HT-29 (cell line): ENCODE results near the gene TTC28. TPM values are rescaled to one million over a fixed set of nuclear protein-coding genes. Genes with fewer than 3 reads are reported as not detected.

ENCODE experiments used
- DNase-seq: peaks from one replicate; pipeline ENCODE4 v3.0.0-alpha.2; 2015; ENCODE audit warnings: low spot score
- total RNA-seq: library from RNA; depleted of rRNA; stranded (reverse); fragments of >200 nt; shearing (Covaris generic); gene quantifications from 2 replicates; pipeline ENCODE4 v1.2.3, GENCODE V29; 2014

The TTC28 gene
- total RNA-seq, 1 experiment from 2014 or later: not detected

DNA sequence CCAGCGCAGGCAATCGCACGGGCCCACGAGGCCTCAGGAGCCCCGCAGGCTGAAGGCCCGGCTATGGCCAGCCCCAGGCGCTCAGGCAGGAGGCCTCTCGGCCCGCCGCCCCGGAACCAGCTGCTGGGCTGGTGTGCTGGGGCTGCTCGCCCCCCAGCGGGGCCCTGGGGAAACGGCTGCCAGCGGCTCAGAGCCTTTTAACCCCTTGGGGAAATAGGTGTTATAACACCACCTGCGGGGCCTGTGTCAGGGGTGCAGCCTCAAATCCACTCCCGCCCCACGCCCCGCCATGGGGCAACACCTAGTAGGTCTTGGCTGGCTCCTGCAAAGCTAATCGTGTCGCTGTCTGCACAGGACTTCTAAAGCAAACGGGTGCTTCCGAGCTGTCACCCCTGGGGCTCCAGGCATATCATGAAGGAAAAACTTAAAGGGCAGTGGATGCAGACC lies 237.4 kb downstream of the TTC28 start:
- DNase-seq: peak; percentile 73

DNA sequence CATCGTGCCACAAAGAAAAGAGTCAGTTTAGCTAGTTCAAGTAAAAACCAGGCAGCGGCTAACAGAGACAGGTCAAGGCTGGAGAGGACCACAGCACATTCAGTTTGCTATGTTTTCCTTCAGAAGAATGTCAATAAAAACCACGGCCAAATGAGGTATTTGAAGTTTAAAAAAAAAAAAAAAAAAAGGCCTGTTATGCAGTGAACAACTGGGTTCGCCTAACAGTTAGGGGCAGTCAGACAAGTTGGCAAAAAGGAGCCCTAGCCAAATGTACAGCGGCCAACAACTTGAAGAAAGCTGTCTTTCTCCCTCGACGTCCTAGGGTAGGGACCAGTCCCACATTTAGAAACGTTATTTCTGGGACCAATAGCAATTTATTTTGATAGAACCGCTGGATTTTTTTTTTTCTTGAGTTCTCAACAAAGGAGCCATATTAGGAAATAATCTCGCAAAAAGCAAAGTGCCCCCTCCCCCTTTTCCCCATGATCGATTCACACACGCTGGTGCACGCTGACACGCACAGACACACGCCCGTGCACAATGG lies 237.8 kb downstream of the TTC28 start:
- DNase-seq: no peak

DNA sequence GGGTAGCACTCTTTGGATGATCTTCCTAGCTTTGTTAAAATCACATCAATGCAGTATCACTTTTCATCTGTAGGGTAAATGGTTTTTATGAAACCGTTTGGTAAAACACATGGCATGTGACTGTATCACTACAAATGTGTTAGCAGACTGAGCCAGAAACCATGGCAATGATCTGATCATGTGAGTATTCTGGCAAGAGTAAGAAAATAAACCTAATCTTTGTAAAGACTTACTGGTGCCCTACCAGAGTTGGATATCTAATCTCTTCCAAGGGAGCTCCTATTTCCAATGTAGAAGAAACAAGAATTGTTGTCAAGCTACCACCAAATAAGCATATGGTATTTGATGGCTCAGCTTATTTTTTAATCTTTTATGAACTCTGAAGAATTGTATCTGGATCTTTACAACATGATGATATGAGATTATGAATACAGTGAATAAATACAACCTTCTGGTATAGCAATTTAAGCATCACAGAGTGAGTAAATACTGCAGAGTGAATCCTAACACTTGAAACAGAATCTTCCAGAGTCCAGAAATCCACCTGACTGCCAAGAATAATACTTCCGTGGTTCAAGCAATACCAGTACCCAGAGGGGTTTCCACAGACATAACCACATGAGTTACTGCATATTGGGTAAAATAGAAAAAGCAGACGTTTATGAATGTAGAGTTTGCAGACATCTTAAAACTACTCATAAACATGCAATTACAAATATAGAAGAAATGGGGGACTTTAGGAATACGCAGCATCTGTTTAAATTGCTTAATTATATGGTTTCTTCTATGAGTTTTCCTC lies 238.8 kb downstream of the TTC28 start:
- DNase-seq: no peak

DNA sequence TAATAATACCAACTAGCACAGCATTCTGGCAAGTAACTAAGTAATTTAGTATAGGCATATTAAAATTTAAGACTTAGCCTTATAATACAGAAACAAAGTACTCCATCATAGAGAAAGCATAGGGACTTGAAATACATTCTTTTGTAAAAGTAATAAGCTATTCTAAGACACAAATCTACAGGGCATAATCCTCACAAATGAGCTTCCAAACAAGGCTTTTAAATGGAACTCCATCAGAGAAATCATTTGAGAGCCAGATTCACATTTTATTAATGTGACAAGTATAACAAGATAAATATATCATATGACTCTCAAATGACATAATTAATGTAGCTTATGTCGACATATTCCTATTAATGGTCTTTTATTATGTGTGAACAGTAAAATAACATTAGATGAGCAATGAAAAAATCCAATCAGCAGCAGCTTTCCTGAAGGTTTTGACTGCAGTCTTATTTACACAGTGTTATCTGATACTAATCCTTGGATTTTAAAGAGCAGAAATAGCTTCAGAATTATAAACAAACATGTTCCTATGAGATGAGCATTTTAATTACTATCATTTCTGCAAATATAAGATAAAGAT lies 241.4 kb downstream of the TTC28 start:
- DNase-seq: no peak

DNA sequence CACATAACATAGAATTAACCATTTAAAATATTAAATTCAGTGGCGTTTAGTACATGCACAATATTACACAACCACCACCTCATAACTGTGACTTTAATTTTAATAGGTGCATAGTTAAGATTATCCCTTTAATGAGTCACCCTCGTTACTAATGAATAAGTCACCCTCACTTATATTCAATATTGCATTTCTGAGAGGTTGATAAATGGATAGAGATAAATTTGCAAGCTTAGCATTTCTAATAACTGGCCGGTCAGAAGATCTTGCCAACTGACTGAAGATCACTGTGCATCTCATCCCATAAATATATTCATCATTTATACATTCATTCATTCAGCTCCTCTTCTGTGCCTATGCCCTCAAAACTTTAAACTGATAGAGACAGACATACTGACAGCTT lies 243.7 kb downstream of the TTC28 start:
- DNase-seq: no peak

DNA sequence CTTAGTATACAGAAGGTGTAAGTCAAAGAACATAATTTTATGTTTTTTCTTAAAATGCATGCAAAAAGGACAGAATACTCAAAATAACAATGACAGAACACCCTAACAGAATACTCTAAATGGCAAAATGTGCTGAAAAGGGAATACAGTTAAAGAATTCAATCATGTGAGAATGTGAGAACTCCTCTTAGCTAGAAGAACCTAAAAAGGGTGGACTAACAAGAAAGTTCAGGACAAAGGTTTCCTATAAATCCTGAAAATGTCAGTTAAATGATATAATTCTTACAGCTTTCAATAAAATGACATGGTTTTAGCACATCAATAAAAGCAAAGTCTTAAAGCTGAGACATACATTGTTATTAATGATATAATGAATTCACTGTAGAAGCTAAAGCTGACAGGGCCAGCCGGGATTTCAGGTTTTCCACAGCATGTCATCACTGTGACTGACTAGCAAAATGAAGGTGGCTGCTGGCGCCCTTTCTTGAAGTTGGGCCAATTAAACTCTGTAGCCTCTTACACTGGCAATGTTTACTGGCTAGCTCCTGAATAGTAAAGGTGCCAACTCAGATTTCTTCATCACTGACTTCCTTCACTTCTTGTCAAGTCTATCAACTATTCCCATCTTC lies 244.4 kb downstream of the TTC28 start:
- no peak for DNase-seq

DNA sequence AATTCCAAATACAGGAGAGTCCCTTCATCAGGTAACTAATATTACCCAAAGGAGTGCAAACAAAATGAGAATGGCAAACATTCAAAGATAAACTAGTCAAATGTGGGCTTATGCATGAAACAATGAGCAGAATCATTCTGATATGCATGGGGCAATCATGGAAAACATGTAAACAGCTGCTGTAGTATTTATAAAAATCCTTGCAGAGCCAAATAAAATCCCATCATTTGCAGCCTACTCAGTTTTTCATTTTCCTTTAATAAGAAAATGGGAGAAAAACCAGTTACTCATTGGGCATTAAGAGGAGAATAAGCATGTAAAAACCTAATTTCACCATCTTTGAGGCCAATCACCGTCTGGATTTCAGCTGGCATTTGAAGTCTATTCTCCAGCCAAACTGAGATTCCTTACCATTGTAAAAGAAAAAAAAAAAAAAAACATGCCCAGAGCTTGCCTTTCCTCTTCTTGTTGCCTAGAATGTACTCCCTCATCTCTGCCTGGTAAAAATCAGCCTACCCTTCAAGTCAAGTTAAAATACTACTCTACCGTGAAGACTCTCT lies 249.1 kb downstream of the TTC28 start:
- no peak for DNase-seq

DNA sequence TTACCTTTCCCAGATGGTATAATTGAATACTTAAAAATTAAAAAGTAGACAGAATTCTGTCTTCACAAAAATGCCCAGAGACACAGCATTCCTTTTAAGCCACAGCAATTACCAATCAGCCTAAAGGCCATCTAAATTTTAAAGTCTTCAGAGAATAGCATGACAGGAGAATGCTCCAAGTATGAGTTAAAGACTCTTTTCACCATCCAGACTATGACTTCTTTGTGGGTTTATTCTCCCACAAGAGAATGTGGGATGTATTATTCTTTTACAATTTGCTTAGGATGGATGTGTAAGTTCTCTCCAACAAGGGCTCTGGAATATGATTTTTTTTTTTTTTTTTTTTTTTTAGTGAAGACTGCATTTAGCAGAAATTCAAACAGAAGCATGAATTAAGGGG lies 249.9 kb downstream of the TTC28 start:
- no peak for DNase-seq

DNA sequence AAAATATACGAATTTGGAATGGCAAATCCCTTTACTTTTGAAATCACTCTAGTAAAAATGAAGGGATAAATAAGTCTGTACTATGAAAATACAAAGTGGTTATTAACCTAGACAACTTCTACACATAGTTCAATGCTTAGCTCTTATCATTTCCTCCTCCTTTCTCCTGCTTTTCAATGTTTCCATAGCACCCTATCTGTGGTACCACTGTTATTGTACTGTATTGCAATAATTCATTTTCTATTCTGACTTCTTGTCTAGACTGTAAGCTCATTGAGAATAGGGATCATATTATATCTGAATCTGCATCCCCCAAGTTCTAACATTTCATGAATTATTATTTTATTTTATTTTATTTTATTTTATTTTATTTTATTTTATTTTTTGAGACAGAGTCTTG lies 251.4 kb downstream of the TTC28 start:
- DNase-seq: no peak

DNA sequence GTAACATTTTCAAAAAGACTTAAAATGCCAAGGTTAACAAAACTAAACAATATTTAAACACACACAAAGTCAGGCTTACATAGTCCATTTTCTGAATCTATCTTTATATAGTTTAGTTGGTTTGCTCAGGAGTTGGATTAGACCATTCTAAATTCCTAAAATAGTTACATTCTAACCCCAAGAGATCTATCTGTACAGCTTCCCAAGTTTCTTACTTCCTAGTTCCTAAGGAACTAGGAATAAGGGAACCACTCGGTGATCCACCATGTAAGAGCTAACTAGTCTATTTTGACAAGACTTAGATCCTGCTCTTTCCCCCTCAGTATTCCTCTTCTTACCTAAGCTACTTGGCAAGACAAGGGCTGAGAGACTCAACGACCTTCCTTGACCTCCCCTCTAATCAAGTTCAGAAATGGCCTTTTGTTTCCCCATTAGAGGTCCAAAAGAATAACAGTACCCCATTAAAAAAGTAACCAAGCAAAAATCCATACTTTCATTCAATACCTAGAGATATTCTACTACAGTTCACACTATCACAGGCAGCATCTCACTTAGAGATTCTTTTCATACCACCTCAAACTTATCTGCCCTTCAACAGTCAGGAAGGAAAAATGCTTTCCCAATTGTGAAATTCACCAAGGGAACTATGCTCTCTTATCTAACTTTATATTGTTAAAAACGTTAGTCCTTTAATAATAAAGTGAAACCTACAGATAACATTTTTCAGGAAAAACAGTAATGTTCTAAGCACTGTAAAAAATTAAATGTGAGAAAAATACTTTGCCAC lies 253.1 kb downstream of the TTC28 start:
- DNase-seq: no peak

DNA sequence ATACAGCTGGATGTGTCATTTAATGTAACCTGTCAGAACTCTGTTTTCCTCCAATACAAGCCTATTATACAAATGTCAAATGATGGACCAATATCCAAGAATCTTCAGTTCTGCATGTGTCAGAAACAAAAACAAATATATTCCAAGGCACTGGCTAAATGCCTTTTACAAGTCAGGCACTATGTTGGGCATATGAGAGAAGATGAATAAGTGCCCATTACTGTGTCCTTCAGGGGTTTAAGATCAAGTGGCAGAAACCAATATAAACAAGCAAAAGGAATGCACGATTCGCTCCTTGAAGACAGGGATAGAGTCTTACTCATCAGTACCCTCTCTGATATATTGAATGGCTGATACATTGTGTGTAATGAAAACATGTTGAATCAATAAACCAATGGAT lies 254.4 kb downstream of the TTC28 start:
- DNase-seq: no peak

DNA sequence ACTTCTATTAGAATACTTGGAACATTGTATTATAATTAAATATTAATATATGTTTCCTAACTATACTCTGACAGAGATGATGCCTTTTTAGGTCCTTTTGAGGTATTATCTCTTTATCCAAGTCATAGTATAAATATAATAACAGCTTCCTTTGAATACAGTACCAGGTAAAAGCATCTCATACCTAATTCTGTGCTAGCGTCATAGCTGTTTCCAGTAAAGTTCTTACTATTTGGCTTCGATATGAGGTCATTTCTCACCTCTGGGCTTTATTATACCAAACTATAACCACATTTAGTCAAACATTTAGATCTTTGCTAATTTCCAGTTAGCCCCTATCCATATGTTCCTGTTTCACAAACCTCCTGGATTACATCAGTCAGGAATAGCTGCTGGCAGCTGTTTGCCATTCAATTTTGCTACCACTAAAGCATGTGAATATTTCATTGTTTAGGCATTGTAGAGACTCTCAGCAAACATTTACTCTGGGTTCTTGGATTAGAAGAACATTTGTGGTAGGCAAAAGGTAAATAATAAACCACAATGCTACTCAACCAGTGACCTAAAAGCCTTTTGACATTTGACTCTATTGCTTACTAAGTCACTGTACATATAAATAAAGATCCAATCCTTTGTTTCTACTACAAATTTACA lies 255.1 kb downstream of the TTC28 start:
- no peak for DNase-seq

DNA sequence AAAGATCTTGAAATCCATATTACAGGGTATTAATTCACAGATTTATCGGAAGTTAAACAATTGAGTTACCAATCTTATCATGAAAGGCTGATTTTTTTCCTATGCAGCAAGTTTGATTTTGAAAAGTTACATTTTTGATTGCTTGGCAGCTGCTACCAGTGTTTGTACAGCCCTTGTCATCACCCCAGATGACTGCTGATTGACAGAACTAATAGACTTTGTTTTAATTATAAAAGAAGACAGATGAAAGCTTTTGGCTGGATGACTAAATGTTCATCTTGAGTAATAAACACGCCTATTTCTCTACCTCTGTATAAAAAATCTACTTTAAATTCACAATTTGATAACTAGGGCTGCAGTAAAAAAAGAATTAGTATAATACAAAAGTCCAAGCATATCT lies 259.7 kb downstream of the TTC28 start:
- DNase-seq: no peak

DNA sequence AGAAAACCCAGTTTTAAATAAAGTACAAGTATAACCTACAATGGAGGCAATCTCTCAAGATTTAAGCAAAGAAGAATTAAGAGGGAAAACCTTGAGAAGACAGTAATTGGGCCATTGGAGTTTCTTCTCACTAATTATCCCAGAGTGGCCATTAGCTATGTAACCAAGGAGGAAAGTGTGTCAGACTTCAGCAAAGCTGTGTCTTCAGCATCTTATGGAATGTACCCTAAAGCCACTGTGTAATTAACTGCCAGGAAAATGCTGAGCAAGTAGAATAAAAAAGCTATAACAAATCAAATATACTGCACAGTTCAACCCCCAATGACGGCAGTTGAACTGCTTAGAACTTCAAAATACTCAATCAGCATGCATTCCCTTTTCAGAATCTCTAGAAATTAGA lies 261.6 kb downstream of the TTC28 start:
- no peak for DNase-seq

DNA sequence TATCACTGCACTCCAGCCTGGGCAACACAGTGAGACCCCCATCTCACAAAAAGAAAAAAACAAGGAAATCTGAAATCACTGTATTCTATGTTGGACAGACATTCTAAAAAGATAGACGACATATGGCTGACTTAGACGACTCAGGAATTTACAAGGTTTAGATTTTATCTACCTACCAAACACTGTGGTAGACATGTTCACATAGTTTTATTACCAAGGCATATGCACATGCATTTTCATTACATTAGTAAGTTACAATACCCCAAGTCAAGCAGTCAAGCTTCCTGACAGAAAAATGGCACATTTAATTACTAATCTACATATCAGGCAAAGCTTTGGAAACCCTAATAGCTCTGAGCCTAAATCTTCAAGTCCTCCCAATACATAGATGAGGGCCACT lies 262.2 kb downstream of the TTC28 start:
- no peak for DNase-seq

DNA sequence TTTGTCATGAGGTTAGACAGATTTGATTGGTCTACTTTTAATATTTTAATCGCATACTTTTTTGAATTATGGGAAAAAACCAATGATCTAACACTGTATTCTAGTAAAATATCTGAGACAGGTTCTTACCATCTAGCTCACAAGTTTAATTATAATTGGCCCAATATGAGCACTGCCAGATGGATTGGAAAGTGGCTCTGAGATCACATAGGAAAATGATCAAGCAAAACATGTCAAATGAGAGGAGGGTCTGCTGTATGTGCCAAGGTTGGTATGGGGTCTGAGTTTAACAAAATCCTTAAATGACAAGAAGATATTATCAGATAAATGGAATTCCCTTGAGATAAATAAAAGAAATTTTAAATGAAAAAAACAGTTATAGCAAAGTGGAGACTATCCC lies 264.7 kb downstream of the TTC28 start:
- DNase-seq: no peak

DNA sequence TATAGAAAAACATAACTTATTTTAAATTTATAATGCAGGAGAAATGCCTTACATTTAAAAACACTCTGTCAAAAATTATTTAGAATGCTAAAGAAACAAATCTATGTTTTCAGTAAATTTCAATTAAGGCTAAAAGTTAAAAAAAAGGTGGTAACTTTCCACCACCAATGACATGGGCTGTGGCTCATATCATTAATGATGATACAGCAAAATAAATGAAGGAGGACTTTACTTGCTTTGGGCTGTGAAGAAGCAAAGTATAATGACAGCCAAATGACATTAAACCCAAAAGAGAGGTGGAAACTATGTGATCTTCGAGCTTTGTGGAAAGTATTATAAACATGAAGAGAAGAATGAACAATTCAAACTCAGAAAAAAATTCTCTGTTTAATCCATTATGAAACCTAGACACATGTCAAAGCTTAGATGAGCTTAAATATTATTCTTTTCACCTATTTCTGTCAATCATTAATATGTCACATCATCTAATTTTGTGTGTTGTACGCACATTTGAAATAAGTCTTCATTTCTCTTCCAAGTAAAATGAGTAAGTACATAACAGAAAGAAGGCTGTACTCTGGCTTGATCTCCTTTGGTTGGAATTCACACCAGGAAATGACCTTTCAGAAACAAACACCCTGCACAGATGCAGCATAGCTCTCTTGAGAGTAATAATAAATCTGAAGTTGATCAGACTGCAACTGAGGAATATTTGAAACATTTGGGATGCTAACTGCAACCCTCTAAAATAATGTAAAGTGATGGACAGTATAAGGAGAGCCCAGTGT lies 265.8 kb downstream of the TTC28 start:
- DNase-seq: no peak

DNA sequence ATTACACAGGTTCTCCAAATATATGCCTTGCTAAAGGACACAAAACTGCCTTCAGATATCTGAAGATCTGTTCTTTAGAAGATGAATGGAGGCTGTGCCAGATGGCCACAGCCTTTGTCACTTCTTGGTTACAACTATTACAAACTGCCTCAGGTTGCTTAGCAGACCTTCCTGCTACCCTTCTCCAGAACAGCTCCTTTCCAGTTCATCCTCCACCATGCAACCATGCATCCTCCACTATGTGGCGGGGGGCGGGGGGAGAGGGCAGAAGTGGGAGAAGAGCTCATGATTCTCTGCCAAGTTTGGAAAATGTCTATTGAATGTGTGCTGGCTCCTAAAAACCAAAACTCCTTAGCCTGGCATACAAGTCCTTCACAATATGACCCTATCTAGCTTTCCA lies 267.5 kb downstream of the TTC28 start:
- DNase-seq: no peak

DNA sequence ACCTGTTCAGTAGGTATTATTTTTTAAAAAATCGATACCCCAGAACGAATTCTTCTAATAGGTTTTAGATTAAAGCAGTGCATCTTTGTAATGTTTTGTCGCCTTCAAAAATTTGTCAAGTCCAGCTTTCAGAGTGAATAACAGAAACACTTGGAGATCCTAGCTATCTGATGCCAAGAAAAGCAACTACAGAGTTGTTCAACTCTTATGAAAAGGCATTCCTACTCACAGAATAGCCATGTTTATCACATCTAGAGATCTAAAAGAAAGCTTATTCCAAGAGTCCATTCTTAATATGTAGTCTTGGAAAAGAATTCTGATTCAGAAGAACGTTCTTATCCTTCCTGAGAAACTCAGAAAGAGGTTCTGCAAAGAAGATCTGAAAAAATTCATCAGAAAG lies 268.5 kb downstream of the TTC28 start:
- no peak for DNase-seq
